PFSK-1 (cell line): ENCODE data around the gene PBLD.

Source experiments
- FOXP2 ChIP-seq: optimal IDR thresholded peaks from 2 replicates; pipeline ENCODE3; 2011; ENCODE audit warnings: borderline replicate concordance, control low read depth, inconsistent platforms; ENCODE audit not compliant: insufficient read depth; ENCODE audit errors: extremely low read length, extremely low read depth
- POLR2AphosphoS5 ChIP-seq: IDR thresholded peaks from 2 replicates; pipeline ENCODE4 v1.6.1; 2012; ENCODE audit warnings: low read depth, mild to moderate bottlenecking, control low read depth, low read length, moderate library complexity
- SIN3A ChIP-seq: IDR thresholded peaks from 2 replicates; pipeline ENCODE4 v1.6.1; 2012; ENCODE audit warnings: mild to moderate bottlenecking, low read length, moderate library complexity, borderline replicate concordance; ENCODE audit not compliant: insufficient read depth
- TAF1 ChIP-seq: IDR thresholded peaks from 2 replicates; pipeline ENCODE4 v1.6.1; 2012; ENCODE audit warnings: low read length, control low read depth, borderline replicate concordance; ENCODE audit not compliant: insufficient read depth
- TF ChIP-seq, protein P1 (sequence below), 2 experiments: IDR thresholded peaks; 2 replicates each; pipeline versions ENCODE4 v1.6.1 to v1.8.0; 2011 to 2012; ENCODE audit warnings: low read depth in 2 of 2, low read length in 2 of 2, control low read depth in 1 of 2, inconsistent platforms in 1 of 2, mild to moderate bottlenecking in 1 of 2, moderate library complexity in 1 of 2; ENCODE audit not compliant: insufficient read depth in 1 of 2

The PBLD gene

DNA sequence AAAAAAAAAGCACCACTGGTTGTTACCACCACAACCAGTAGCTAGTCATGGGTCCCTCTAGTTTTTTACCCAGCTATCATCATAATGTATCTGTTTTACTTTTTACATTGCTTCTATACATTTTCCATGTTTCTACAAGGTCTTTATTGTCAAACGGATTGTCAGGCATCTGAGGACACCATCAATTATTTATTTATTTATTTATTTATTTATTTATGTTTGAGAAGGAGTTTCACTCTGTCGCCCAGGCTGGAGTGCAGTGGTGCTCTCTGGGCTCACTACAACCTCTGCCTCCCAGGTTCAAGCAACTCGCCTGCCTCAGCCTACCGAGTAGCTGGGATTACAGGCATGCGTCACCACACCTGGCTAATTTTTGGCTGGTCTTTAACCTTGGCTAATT, 29.9 kb downstream of the PBLD start:
- no peak for TF ChIP-seq FOXP2
- TF ChIP-seq TAF1, result no peak
- no peak for TF ChIP-seq SIN3A
- TF ChIP-seq, protein P1, sequence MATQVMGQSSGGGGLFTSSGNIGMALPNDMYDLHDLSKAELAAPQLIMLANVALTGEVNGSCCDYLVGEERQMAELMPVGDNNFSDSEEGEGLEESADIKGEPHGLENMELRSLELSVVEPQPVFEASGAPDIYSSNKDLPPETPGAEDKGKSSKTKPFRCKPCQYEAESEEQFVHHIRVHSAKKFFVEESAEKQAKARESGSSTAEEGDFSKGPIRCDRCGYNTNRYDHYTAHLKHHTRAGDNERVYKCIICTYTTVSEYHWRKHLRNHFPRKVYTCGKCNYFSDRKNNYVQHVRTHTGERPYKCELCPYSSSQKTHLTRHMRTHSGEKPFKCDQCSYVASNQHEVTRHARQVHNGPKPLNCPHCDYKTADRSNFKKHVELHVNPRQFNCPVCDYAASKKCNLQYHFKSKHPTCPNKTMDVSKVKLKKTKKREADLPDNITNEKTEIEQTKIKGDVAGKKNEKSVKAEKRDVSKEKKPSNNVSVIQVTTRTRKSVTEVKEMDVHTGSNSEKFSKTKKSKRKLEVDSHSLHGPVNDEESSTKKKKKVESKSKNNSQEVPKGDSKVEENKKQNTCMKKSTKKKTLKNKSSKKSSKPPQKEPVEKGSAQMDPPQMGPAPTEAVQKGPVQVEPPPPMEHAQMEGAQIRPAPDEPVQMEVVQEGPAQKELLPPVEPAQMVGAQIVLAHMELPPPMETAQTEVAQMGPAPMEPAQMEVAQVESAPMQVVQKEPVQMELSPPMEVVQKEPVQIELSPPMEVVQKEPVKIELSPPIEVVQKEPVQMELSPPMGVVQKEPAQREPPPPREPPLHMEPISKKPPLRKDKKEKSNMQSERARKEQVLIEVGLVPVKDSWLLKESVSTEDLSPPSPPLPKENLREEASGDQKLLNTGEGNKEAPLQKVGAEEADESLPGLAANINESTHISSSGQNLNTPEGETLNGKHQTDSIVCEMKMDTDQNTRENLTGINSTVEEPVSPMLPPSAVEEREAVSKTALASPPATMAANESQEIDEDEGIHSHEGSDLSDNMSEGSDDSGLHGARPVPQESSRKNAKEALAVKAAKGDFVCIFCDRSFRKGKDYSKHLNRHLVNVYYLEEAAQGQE (IDR thresholded peaks at IDR 0.05; ENCODE audit: insufficient read depth in 1 of 2, low read depth in 2 of 2, low read length in 2 of 2), result no peak
- TF ChIP-seq POLR2AphosphoS5, result no peak

DNA sequence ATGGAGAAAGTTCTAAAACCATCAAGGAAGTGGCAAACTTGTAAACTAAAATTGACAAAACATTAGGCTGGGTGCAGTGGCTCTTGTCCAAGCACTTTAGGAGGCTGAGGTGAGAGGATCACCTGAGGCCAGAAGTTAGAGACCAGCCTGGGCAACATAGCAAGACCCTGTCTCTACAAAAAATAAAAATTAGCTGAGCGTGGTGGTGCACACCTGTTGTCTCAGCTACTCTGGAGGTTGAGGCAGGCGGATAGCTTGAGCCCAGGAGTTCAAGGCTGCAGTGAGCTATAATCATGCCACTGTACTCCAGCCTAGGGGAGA, 30.3 kb downstream of the PBLD start:
- no peak for TF ChIP-seq FOXP2
- no peak for TF ChIP-seq POLR2AphosphoS5
- no peak for TF ChIP-seq SIN3A

- TF ChIP-seq, protein P1 (IDR thresholded peaks at IDR 0.05; ENCODE audit: insufficient read depth in 1 of 2, low read depth in 2 of 2, low read length in 2 of 2), result no peak
- TF ChIP-seq FOXP2, result no peak
- no peak for TF ChIP-seq POLR2AphosphoS5
Observed at GRCh38 chr10:68301790-68302502, 30.8 kb downstream of the PBLD start.

DNA sequence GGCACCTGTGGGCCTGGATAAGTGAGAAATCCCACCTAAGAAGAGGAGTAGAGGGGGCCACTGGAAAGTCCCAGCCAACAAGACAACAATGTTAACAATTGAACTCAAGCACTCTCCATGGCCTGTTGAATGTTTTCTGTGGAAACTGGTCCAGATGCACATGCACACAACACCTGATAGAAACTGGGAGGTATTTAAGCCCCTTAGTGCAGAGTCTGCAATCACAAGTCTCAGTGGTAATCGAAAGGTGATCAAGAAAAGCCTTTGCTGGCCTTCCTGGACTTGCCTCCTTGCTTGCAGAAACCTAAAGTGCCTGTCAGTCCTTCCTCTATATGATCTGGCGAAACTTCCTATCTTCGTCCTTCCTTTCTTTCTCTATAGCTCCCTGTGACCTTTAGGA, 31.4 kb downstream of the PBLD start:
- no peak for TF ChIP-seq SIN3A
- TF ChIP-seq POLR2AphosphoS5, result no peak

GRCh38 chr10:68296843-68297663, 35.7 kb downstream of the PBLD start:
- TF ChIP-seq, protein P1 (IDR thresholded peaks at IDR 0.05; ENCODE audit: insufficient read depth in 1 of 2, low read depth in 2 of 2, low read length in 2 of 2), result no peak
- no peak for TF ChIP-seq POLR2AphosphoS5
- TF ChIP-seq FOXP2, result no peak
- no peak for TF ChIP-seq SIN3A
- no peak for TF ChIP-seq TAF1

GRCh38 chr10:68290736-68291135, 42.0 kb downstream of the PBLD start:
- TF ChIP-seq, protein P1 (IDR thresholded peaks at IDR 0.05; ENCODE audit: insufficient read depth in 1 of 2, low read depth in 2 of 2, low read length in 2 of 2), result no peak
- TF ChIP-seq FOXP2 (no peak), SIN3A (no peak), TAF1 (no peak), POLR2AphosphoS5 (no peak)
